Measurements from ENCODE around the gene B4GAT1.
"Not testable (repeated sequence)": the region's sequence is repeated elsewhere in the genome, so short reads cannot be mapped to it uniquely, and the experiment has no call there.

The B4GAT1 gene

GRCh38 chr11:66363187-66363601 lies 15.8 kb upstream of the B4GAT1 start:
- DNase-seq (ENCODE audit: low read depth in 3 of 3): no peak

DNA sequence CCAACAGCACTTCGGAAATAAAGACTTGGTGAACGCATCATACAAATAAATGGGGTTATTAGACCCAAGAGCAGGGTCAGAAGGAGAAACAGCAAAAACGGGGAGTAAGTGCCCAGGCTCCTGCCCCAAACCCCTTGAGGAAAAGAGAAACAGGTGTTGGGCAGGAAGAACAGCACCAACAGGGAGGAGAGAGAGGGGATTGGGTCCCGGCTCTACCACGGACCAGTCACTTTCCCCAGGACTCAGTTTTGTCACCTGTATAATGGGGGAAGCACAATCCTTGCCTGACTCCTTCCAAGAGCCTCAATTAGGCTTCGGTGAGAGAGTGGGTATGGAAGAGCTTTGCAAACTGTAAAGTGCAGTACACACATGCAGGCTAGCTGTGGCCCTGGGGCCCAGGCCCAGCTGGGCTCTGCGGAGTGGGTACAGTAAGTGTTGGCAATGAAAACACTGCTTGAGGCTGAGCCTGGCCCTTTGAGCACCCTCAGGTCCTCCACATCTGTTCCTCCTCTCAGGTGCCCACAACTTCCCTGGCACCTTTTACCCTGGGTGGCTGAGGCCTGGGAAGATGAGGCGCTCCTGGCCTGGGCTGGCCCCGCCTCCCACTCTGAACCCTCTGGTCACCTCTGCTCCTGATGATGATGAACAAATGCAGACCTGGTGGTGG lies 15.2 kb upstream of the B4GAT1 start:
- no peak for DNase-seq (ENCODE audit: low read depth in 3 of 3)

- DNase-seq (ENCODE audit: low read depth in 3 of 3): no peak
Measured at GRCh38 chr11:66361502-66361941, 14.1 kb upstream of the B4GAT1 start.

GRCh38 chr11:66360406-66361073 lies 13.1 kb upstream of the B4GAT1 start:
- no peak for DNase-seq (ENCODE audit: low read depth in 3 of 3)

DNA sequence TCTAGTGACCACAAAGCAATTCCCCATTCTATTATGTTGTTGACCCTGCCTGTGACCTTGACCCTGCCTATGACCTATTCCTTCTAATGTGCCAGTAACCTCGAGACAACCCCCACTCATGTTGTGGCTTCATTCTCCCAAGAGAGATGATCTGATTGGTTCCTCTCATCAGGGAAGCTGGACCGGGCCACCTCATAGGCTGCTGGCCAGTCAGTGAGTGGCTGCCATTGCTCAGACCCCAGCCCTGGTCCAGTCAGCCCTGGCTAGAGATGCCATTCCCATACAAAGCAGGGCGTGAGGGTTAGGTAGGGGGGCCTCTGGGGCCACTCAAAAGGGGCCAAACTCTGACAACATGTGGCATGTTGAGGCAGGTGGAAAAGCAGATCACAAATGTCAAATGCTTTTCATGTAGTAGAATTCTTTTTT lies 12.2 kb upstream of the B4GAT1 start:
- DNase-seq (ENCODE audit: low read depth in 3 of 3): no peak

- DNase-seq (ENCODE audit: low read depth in 3 of 3): not testable (repeated sequence)
Measured at GRCh38 chr11:66350560-66351235, 3.3 kb upstream of the B4GAT1 start.

DNA sequence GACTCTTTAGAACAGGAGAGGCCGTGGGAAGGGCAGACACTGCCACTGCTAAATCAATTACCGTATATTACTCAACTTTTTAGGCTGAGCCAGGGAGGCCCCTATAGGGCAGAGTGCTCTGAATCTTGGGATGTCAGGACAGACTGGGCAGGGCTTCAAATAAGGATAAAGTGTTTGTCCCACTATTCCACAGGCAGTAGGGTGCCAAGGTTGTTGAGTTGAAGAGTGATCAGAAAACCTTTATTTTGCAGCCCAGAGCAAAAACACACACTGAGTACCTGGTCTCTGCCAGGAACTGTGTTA lies 1.6 kb upstream of the B4GAT1 start:
- no peak for DNase-seq (ENCODE audit: low read depth in 3 of 3)

GRCh38 chr11:66346476-66347424 lies 679 bp downstream of the B4GAT1 start:
- DNase-seq (ENCODE audit: low read depth in 3 of 3): no peak

- no peak for DNase-seq (ENCODE audit: low read depth in 3 of 3)
Measured at GRCh38 chr11:66345316-66345649, 2.1 kb downstream of the B4GAT1 start.

GRCh38 chr11:66344550-66345315 lies 2.7 kb downstream of the B4GAT1 start, which contains the start of gene BRMS1:
Gene BRMS1, minus strand, starts transcription at chr11:66345104. Its CDS starts 2,870 bp downstream, at chr11:66342234.
- DNase-seq (ENCODE audit: low read depth in 3 of 3): peak; percentile 92 to 97 (median 95)

DNA sequence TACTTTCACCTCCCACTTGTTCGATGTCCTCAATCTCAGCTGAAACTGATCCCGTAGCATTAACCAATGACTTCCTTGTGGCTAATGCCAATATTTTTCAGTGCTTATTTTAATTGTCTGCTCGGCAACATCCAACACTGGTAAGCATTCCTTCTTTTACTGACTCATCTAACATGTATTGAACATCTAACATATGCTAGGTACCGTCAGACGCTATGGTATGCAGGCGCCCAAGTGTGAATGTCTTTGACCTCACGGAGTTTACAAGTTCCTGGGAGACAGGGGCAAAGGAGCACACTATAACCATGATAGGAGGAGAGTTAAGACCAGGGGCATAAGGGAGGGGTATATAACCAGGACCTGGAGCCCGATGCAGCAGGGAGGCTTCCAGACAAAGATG lies 4.3 kb downstream of the B4GAT1 start:
- no peak for DNase-seq (ENCODE audit: low read depth in 3 of 3)

- DNase-seq (ENCODE audit: low read depth in 3 of 3): no peak
Measured at GRCh38 chr11:66341502-66342126, 5.8 kb downstream of the B4GAT1 start.

DNA sequence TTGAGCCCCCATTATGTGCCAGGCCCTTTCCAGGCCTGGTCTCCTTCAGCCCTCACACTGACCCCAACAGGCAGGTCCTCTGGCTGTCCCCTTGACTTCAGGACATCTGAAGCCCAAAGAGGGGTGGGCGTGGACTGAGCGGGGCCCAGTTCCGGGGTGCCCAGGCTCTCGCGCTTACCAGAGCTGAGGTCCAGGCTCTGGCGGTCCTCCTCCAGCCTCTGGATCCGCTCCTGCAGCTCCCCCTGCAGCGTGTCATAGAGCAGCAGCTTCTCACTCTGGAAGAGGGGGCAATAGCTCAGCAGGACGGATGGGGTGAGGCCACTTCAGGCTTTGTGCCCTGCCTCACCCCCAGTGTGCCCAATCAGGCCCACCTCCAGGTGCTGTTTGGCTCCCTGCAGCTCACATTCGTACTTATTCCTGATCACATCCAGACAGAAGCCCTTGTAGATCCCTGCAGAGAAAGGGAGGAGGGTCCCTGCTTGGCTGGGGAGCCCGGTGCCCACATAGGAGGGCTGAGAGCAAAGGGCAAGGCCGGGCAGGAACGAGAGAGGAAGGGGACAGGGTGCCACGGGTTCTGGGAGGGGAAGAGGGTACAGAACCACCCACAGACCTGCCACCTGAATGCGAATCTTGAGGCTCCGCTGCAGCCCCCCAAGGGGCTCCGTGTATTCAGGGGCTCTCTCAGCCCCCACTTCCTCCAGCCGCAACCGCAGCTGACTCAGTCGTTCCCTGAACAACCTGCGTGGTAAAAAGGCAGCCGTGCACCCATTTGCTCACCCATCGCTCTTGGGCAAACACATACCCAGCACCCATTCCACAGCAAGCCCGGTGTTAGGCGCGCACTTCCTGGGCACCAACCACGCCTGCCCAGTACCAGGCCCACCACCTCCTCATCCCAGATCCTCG lies 6.6 kb downstream of the B4GAT1 start:
- no peak for DNase-seq (ENCODE audit: low read depth in 3 of 3)

- no peak for DNase-seq (ENCODE audit: low read depth in 3 of 3)
Measured at GRCh38 chr11:66339686-66340483, 7.5 kb downstream of the B4GAT1 start.

- DNase-seq (ENCODE audit: low read depth in 3 of 3): no peak
Measured at GRCh38 chr11:66339162-66339675, 8.2 kb downstream of the B4GAT1 start.

DNA sequence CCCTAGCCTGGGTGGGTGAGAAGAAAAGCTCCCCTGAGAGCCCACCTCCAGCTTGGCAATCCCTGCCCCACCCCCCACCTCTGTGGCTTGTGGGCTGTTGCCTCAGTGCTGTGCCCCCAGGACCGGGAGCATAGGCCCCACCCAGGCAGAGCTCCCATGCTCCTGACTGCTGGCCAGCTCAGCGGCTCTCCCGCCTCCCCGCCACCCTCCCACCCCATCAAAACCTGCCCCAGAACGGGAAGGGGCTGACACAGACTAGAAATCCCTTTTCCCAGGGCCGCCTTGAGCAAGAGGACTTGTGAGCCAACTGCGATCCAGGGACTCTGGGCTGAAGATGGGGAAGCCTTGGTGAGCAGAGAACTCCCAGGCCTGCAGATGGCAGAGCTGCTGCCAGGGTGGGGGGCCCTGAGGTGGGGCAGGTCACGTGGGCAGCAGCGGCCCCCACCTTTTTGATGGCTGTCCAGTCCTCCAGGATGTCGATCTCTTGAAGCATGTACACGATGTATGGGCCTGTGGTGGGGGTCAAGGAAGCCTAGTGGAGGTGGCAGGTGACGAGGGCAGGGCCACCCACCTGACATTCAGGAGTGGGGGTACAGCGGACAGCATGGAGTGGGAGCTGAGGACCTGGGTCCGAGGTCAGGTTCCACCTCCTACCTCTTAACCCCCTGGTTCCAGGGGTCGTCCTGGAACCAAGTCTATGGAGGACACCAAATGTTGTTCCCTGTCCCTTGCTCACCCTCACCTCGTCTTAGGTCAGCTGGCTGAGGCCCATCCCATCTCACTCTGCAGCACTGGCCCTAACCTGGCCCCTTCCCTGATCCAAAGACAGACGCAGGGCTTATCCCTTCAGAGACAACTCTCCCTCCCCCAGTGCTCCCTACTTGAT lies 8.9 kb downstream of the B4GAT1 start:
- no peak for DNase-seq (ENCODE audit: low read depth in 3 of 3)

GRCh38 chr11:66337103-66337899 lies 10.1 kb downstream of the B4GAT1 start:
- DNase-seq (ENCODE audit: low read depth in 3 of 3): no peak

Data from stimulated activated CD4-positive, alpha-beta T cell treated with anti-CD3 and anti-CD28 coated beads, TNF-alpha, amount 100 ng/mL, for 24 hours (primary cell).